Purkinje cell (primary cell): ENCODE results near the gene SLC7A11. TPM values are rescaled to one million over a fixed set of nuclear protein-coding genes. Genes with fewer than 3 reads are reported as not detected.

ENCODE experiments used
- polyA plus RNA-seq: library from polyadenylated mRNA; unstranded; fragments of >200 nt; fragmentation: Nextera tagmentation; gene quantifications from 2 replicates; pipeline ENCODE4 v1.2.1, GENCODE V29; 2014

Gene SLC7A11
- 3.5 and 5.0 TPM in 2 replicates for polyA plus RNA-seq

GRCh38 chr4:138242076-138242833, at the start of gene SLC7A11:
Gene SLC7A11 (minus strand): TSS chr4:138242349. CDS start chr4:138242069, 280 bp downstream.

